ENCODE results near the gene KRTAP1-1.

DNA sequence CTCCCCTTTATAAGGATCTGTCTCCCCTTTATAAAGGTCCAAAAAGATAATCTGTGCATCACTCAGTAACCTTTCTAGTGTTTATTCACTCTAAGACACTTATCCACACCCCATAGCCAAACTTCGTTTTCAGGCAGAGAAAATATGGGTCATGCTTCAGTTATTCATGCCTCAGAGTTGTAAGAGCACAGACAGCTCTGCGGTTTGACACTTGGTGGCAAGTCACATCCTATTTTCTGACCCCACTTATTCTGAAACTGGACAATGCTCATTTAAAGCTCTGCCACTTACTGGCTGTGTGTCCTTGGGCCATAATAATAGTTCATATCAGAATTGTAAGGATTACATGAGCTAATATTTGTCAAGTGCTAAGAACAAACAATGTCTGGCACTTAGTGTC is 7.9 kb upstream of the KRTAP1-1 start:
- TF ChIP-seq, protein P1, sequence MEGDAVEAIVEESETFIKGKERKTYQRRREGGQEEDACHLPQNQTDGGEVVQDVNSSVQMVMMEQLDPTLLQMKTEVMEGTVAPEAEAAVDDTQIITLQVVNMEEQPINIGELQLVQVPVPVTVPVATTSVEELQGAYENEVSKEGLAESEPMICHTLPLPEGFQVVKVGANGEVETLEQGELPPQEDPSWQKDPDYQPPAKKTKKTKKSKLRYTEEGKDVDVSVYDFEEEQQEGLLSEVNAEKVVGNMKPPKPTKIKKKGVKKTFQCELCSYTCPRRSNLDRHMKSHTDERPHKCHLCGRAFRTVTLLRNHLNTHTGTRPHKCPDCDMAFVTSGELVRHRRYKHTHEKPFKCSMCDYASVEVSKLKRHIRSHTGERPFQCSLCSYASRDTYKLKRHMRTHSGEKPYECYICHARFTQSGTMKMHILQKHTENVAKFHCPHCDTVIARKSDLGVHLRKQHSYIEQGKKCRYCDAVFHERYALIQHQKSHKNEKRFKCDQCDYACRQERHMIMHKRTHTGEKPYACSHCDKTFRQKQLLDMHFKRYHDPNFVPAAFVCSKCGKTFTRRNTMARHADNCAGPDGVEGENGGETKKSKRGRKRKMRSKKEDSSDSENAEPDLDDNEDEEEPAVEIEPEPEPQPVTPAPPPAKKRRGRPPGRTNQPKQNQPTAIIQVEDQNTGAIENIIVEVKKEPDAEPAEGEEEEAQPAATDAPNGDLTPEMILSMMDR (conservative IDR thresholded peaks at IDR 0.05; ENCODE audit: low read depth, low read length) = no peak
- TF ChIP-seq MXI1 (IDR thresholded peaks at IDR 0.05; ENCODE audit: borderline replicate concordance, low read depth, low read length) (no peak), RCOR1 (IDR thresholded peaks at IDR 0.05; ENCODE audit: insufficient replicate concordance, low read length) (peak; percentile 22)
